H1 (cell line): ENCODE results near the gene CACNA2D1. TPM values are rescaled to one million over a fixed set of nuclear protein-coding genes. Genes with fewer than 3 reads are reported as not detected.

Experiments used
- ASH2L ChIP-seq: fragments of 200-600, 300-600 bp; sonication (generic); IDR thresholded peaks from one replicate; pipeline ENCODE4 v1.7.1; 2017; ENCODE audit warnings: low read length
- CBX5 ChIP-seq: fragments of 300-800, 300-1000 bp; sonication (generic); IDR thresholded peaks from 2 replicates; pipeline ENCODE4 v1.7.1; 2016; ENCODE audit warnings: antibody characterized with exemption, low read length, low read depth
- EGR1 ChIP-seq: IDR thresholded peaks from 2 replicates; pipeline ENCODE4 v1.6.1; 2011; ENCODE audit warnings: low read depth, low read length, borderline replicate concordance
- MAFK ChIP-seq: IDR thresholded peaks from 2 replicates; pipeline ENCODE4 v1.6.1; 2012; ENCODE audit warnings: low read depth, mild to moderate bottlenecking, improper control_type of control experiment, low read length
- NANOG ChIP-seq: IDR thresholded peaks from 2 replicates; pipeline ENCODE4 v1.6.1; 2011; ENCODE audit warnings: low read length, low read depth, mild to moderate bottlenecking, inconsistent platforms; ENCODE audit not compliant: insufficient read depth, poor library complexity, severe bottlenecking
- RNF2 ChIP-seq: fragments of 200-900, 300-1000 bp; sonication (generic); IDR thresholded peaks from 2 replicates; pipeline ENCODE4 v1.7.1; 2016; ENCODE audit warnings: borderline replicate concordance, low read depth, mild to moderate bottlenecking, antibody characterized with exemption, low read length; ENCODE audit not compliant: poor library complexity, severe bottlenecking; ENCODE audit errors: missing control alignments
- polyA plus RNA-seq, 7 experiments: library from polyadenylated mRNA; depleted of rRNA in 3 of 7; stranded (reverse) in 5 of 7; unstranded in 2 of 7; fragments of >200 nt in 5 of 7; fragments of 200-250 nt in 2 of 7; gene quantifications; 1 replicate in 5 of 7; 2 replicates in 1 of 7; 4 replicates in 1 of 7; pipeline versions ENCODE4 v1.2.1 to v1.2.3, GENCODE V29; 2011 to 2013; ENCODE audit warnings: missing spikeins in 2 of 7, mixed read lengths in 2 of 7
- total RNA-seq: library from RNA; stranded (reverse); fragmentation: NEBNext Ultra II Directional; extraction: Animal tissue kit (Norgen Biotek cat#: 25700); gene quantifications from 2 replicates; pipeline ENCODE4 v1.2.1, GENCODE V29; 2021

Gene CACNA2D1
- total and polyA plus RNA-seq, 2 of the 8 experiments (the other 6 are each of a cell fraction or from before 2014, with no cell fraction given): 4.3 to 27.3 TPM

- TF ChIP-seq ASH2L (no peak), RNF2 (no peak), NANOG (no peak), MAFK (no peak), EGR1 (no peak), CBX5 (no peak)
- TF ChIP-seq, all 59 proteins: peak for 0
Observed at GRCh38 chr7:82376739-82377138, 66.8 kb downstream of the CACNA2D1 start (continued).
